ENCODE measurements around the gene KCNMB2. TPM values are rescaled to one million over a fixed set of nuclear protein-coding genes. Genes with fewer than 3 reads are reported as not detected.
A peak's percentile ranks its signal among the peaks of the same experiment; 100 is the strongest.

KCNMB2 gene
- polyA plus RNA-seq, 2 of the 4 experiments (the other 2 are of a cell fraction), result not detected

DNA sequence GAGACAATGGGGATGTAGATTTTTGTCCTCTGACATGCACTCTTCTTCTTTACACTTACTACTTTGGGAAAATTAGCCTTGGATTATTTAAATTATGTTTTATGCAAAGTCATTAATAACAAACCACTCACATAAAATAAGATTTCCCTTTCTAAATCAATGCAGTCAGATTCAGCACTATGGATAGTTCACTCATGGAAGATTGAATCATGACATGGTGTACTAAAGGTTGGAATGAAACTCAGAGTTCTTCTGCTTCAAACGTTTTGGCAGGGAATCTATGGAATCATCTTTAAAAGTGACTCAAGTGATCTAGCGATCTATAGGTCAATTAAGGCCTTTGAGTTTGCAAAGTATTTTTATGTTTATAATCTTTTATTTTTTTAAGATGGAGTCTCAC, 154.3 kb downstream of the KCNMB2 start:
- Histone ChIP-seq H3K27ac (no peak overlapping the region), H3K9me3 (no peaks in the 10 kb centered on the region), H3K4me2 (no peak overlapping the region), H3K4me3 (no peak overlapping the region), H3K4me1 (no peaks in the 10 kb centered on the region)
- no peak for FAIRE-seq
- TF ChIP-seq ZNF302 (CRISPR knock-in tag; IDR thresholded peaks at IDR 0.05) (no peak), HEYL (CRISPR knock-in tag; IDR thresholded peaks at IDR 0.05) (no peak), CTCF (IDR thresholded peaks at IDR 0.05) (no peak), FOSB (CRISPR knock-in tag; IDR thresholded peaks at IDR 0.05) (no peak), NPAS2 (CRISPR knock-in tag; IDR thresholded peaks at IDR 0.05; ENCODE audit: borderline replicate concordance) (no peak), HOXB13 (CRISPR knock-in tag; IDR thresholded peaks at IDR 0.05; ENCODE audit: low read depth) (no peak)
- TF ChIP-seq, protein P1, sequence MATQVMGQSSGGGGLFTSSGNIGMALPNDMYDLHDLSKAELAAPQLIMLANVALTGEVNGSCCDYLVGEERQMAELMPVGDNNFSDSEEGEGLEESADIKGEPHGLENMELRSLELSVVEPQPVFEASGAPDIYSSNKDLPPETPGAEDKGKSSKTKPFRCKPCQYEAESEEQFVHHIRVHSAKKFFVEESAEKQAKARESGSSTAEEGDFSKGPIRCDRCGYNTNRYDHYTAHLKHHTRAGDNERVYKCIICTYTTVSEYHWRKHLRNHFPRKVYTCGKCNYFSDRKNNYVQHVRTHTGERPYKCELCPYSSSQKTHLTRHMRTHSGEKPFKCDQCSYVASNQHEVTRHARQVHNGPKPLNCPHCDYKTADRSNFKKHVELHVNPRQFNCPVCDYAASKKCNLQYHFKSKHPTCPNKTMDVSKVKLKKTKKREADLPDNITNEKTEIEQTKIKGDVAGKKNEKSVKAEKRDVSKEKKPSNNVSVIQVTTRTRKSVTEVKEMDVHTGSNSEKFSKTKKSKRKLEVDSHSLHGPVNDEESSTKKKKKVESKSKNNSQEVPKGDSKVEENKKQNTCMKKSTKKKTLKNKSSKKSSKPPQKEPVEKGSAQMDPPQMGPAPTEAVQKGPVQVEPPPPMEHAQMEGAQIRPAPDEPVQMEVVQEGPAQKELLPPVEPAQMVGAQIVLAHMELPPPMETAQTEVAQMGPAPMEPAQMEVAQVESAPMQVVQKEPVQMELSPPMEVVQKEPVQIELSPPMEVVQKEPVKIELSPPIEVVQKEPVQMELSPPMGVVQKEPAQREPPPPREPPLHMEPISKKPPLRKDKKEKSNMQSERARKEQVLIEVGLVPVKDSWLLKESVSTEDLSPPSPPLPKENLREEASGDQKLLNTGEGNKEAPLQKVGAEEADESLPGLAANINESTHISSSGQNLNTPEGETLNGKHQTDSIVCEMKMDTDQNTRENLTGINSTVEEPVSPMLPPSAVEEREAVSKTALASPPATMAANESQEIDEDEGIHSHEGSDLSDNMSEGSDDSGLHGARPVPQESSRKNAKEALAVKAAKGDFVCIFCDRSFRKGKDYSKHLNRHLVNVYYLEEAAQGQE (IDR thresholded peaks at IDR 0.05), result 0 out of 2 replicates have a peak, but pooled peaks have one; percentile 23
- TF ChIP-seq, protein P2, sequence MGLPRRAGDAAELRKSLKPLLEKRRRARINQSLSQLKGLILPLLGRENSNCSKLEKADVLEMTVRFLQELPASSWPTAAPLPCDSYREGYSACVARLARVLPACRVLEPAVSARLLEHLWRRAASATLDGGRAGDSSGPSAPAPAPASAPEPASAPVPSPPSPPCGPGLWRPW (IDR thresholded peaks at IDR 0.05), result no peak
- ATAC-seq, result no peak
- WGBS (ENCODE audit: missing lambda C conversion rate), result 19% methylated on average over 2 of the region's 2 CpGs
- ChIA-PET POLR2A (no interaction called here), CTCF (no interaction called here)
- DNase-seq (ENCODE audit: low read depth in 1 of 2, low spot score in 1 of 2), result no peak

- POLR2A ChIA-PET, result no interaction called here
Measured at GRCh38 chr3:178699364-178699763, 163.1 kb downstream of the KCNMB2 start.

GRCh38 chr3:178699810-178700209, 163.6 kb downstream of the KCNMB2 start:
- POLR2A ChIA-PET, result no interaction called here
- H3K4me3 ChIP-seq, result no peak overlapping the region
- DNase-seq (ENCODE audit: low read depth in 1 of 2, low spot score in 1 of 2) (no peak), FAIRE-seq (no peak), ATAC-seq (no peak)
- H3K27ac ChIP-seq, result no peak overlapping the region
- 0% methylated on average over 1 of the region's 3 CpGs for WGBS (ENCODE audit: missing lambda C conversion rate)
- CTCF ChIA-PET, result no interaction called here
- no peak overlapping the region for H3K4me2 ChIP-seq
- no peak for TF ChIP-seq RFX5 (IDR thresholded peaks at IDR 0.05)
- TF ChIP-seq GATA3 (IDR thresholded peaks at IDR 0.05; ENCODE audit: borderline replicate concordance), result no peak
- no peak for TF ChIP-seq ZFP36 (IDR thresholded peaks at IDR 0.05; ENCODE audit: borderline replicate concordance, partially characterized antibody)
- no peak for TF ChIP-seq JUN (IDR thresholded peaks at IDR 0.05)
- no peaks in the 10 kb centered on the region for H3K9me3 ChIP-seq
- no peaks in the 10 kb centered on the region for H3K4me1 ChIP-seq

More at GRCh38 chr3:178699364-178699763, 163.1 kb downstream of the KCNMB2 start:
- Histone ChIP-seq H3K4me2 (no peak overlapping the region), H3K27ac (no peak overlapping the region), H3K4me1 (no peaks in the 10 kb centered on the region), H3K4me3 (no peak overlapping the region), H3K9me3 (no peaks in the 10 kb centered on the region)
- WGBS (ENCODE audit: missing lambda C conversion rate), result 0% methylated on average over 2 of the region's 4 CpGs
- ATAC-seq (no peak), FAIRE-seq (no peak), DNase-seq (ENCODE audit: low read depth in 1 of 2, low spot score in 1 of 2) (no peak)
- CTCF ChIA-PET, result interaction anchor here (0.6 kb wide), 1 partner anchor 40 kb away, joined by 4 read pairs; no protein-coding TSS in a partner anchor
- TF ChIP-seq SMC3 (IDR thresholded peaks at IDR 0.05) (no peak), ZNF302 (CRISPR knock-in tag; IDR thresholded peaks at IDR 0.05) (no peak), KDM5A (IDR thresholded peaks at IDR 0.05) (no peak), HOXB5 (CRISPR knock-in tag; IDR thresholded peaks at IDR 0.05) (no peak), RARB (CRISPR knock-in tag; IDR thresholded peaks at IDR 0.05) (no peak), FOSL2 (IDR thresholded peaks at IDR 0.05) (no peak), FOSL2 (CRISPR knock-in tag; IDR thresholded peaks at IDR 0.05) (no peak), FOXS1 (CRISPR knock-in tag; IDR thresholded peaks at IDR 0.05) (no peak), POLR2A (IDR thresholded peaks at IDR 0.05; ENCODE audit: low read length) (no peak), EP300 (IDR thresholded peaks at IDR 0.05) (no peak), CHD4 (IDR thresholded peaks at IDR 0.05; ENCODE audit: borderline replicate concordance) (no peak), CBX2 (IDR thresholded peaks at IDR 0.05; ENCODE audit: borderline replicate concordance, low read depth) (no peak), RAD21 (conservative IDR thresholded peaks at IDR 0.05 in 1 of 2, IDR thresholded peaks at IDR 0.05 in 1 of 2) (no peak), MAFK (IDR thresholded peaks at IDR 0.05; ENCODE audit: partially characterized antibody) (no peak), ZC3H11A (IDR thresholded peaks at IDR 0.05) (no peak), TP53 (CRISPR knock-in tag; IDR thresholded peaks at IDR 0.05) (no peak), ZSCAN20 (CRISPR knock-in tag; IDR thresholded peaks at IDR 0.05) (no peak), EHMT2 (IDR thresholded peaks at IDR 0.05; ENCODE audit: low read depth) (no peak)
- TF ChIP-seq, protein P3, sequence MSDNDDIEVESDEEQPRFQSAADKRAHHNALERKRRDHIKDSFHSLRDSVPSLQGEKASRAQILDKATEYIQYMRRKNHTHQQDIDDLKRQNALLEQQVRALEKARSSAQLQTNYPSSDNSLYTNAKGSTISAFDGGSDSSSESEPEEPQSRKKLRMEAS (IDR thresholded peaks at IDR 0.05), result no peak

All from A549 (cell line).